H1 (cell line): Measurements from ENCODE around the gene MAN2A1. TPM values are rescaled to one million over a fixed set of nuclear protein-coding genes. Genes with fewer than 3 reads are reported as not detected.

Experiments
- CTCF ChIA-PET: fragments of 300-600 bp; sonication (Branson Sonifier 250); formaldehyde crosslinking; loops from one replicate; lab custom pipeline; 2021; ENCODE audit not compliant: partially characterized antibody; lab: Charles Lee
- POLR2A ChIA-PET: fragments of 300-600 bp; sonication (Branson Sonifier 250); formaldehyde crosslinking; loops from one replicate; lab custom pipeline; 2021; ENCODE audit warnings: inconsistent platforms; ENCODE audit not compliant: partially characterized antibody; lab: Charles Lee
- DNase-seq, 2 experiments: peaks; one replicate each; pipeline versions ENCODE4 v3.0.0 to v3.0.0-alpha.2; 2010 to 2022; ENCODE audit warnings: low spot score in 2 of 2, low read depth in 1 of 2, mixed read lengths in 1 of 2
- FAIRE-seq: peaks from 2 replicates; lab custom pipeline; 2011; peaks lifted over from hg19 to GRCh38; lab: Jason Lieb, UNC
- H2AFZ ChIP-seq: 2 replicates; pipeline ENCODE4 v1.8.1; 2012; ENCODE audit warnings: low read length, inconsistent platforms
- H2AK5ac ChIP-seq: 2 replicates; pipeline ENCODE4 v1.6.1; 2013; ENCODE audit warnings: low read depth, low read length
- H2BK120ac ChIP-seq: replicated peaks from 2 replicates; pipeline ENCODE3; 2013; ENCODE audit warnings: low read depth, low read length, inconsistent platforms
- H2BK12ac ChIP-seq: 2 replicates; pipeline ENCODE4 v1.6.1; 2013; ENCODE audit warnings: low read depth, low read length
- H2BK15ac ChIP-seq: 2 replicates; pipeline ENCODE4 v1.6.1; 2013; ENCODE audit warnings: low read length
- H2BK20ac ChIP-seq: 2 replicates; pipeline ENCODE4 v1.6.1; 2013; ENCODE audit warnings: low read length
- H2BK5ac ChIP-seq: 2 replicates; pipeline ENCODE4 v1.6.1; 2013; ENCODE audit warnings: low read depth, low read length
- H3K14ac ChIP-seq: 2 replicates; pipeline ENCODE4 v1.6.1; 2013; ENCODE audit warnings: inconsistent platforms; ENCODE audit not compliant: insufficient read length
- H3K18ac ChIP-seq: 2 replicates; pipeline ENCODE4 v1.6.1; 2013; ENCODE audit warnings: low read length; ENCODE audit errors: extremely low read depth
- H3K23ac ChIP-seq: 2 replicates; pipeline ENCODE4 v1.6.1; 2013; ENCODE audit warnings: inconsistent platforms; ENCODE audit not compliant: insufficient read length
- H3K23me2 ChIP-seq: 2 replicates; pipeline ENCODE4 v1.6.1; 2013; ENCODE audit warnings: low read depth, low read length
- H3K27ac ChIP-seq: 2 replicates; pipeline ENCODE4 v1.6.1; 2011; ENCODE audit warnings: low read depth, low read length, inconsistent platforms
- H3K27me3 ChIP-seq, 4 experiments: replicated peaks in 1 of 4; 1 replicate in 1 of 4; 2 replicates in 3 of 4; pipeline versions ENCODE4 v1.6.1 to v1.8.1; 2011 to 2013; ENCODE audit warnings: low read length in 3 of 4, mild to moderate bottlenecking in 3 of 4, inconsistent platforms in 2 of 4, mixed read lengths in 2 of 4, moderate library complexity in 1 of 4; ENCODE audit not compliant: control insufficient read depth in 3 of 4, insufficient read depth in 3 of 4; ENCODE audit errors: extremely low read depth in 1 of 4
- H3K36me3 ChIP-seq, 4 experiments: 2 replicates each; pipeline versions ENCODE4 v1.6.1 to v1.8.1; 2011 to 2013; ENCODE audit warnings: mild to moderate bottlenecking in 4 of 4, low read length in 3 of 4, moderate library complexity in 2 of 4, control low read depth in 1 of 4, inconsistent platforms in 1 of 4; ENCODE audit not compliant: insufficient read depth in 4 of 4, control insufficient read depth in 2 of 4
- H3K4ac ChIP-seq: replicated peaks from 2 replicates; pipeline ENCODE3; 2013; ENCODE audit warnings: low read length, low read depth, mixed read lengths, inconsistent platforms; ENCODE audit not compliant: insufficient read length
- H3K4me1 ChIP-seq, 4 experiments: replicated peaks in 1 of 4; 1 replicate in 1 of 4; 2 replicates in 3 of 4; pipeline versions ENCODE4 v1.6.1 to v1.8.1; 2011 to 2013; ENCODE audit warnings: low read length in 3 of 4, inconsistent platforms in 2 of 4, mixed read lengths in 1 of 4; ENCODE audit not compliant: insufficient read depth in 4 of 4, control insufficient read depth in 3 of 4
- H3K4me2 ChIP-seq, 2 experiments: 2 replicates each; pipeline versions ENCODE4 v1.6.1 to v1.8.1; 2011 to 2013; ENCODE audit warnings: low read depth in 2 of 2, low read length in 2 of 2, control low read depth in 1 of 2, inconsistent platforms in 1 of 2, mild to moderate bottlenecking in 1 of 2; ENCODE audit not compliant: insufficient read depth in 1 of 2
- H3K4me3 ChIP-seq, 4 experiments: fragments of 200-600, 300-600 bp in 1 of 4; sonication (generic), shearing (Covaris generic), sonication (Bioruptor Twin) in 1 of 4; 2 replicates each; pipeline versions ENCODE4 v1.5.1 to v1.8.1; 2011 to 2016; ENCODE audit warnings: low read length in 4 of 4, low read depth in 3 of 4, control low read depth in 2 of 4, inconsistent platforms in 2 of 4, mild to moderate bottlenecking in 2 of 4, mixed read lengths in 1 of 4, moderate library complexity in 1 of 4; ENCODE audit not compliant: insufficient read depth in 2 of 4; ENCODE audit errors: extremely low read depth in 1 of 4
- H3K56ac ChIP-seq: replicated peaks from 2 replicates; pipeline ENCODE3; 2013; ENCODE audit warnings: low read depth, mild to moderate bottlenecking, mixed read lengths, low read length, inconsistent platforms; ENCODE audit not compliant: insufficient read length
- H3K79me1 ChIP-seq: 2 replicates; pipeline ENCODE4 v1.6.1; 2013; ENCODE audit warnings: low read depth, low read length, control low read depth
- H3K79me2 ChIP-seq, 2 experiments: 2 replicates each; pipeline versions ENCODE4 v1.6.1 to v1.8.1; 2012 to 2013; ENCODE audit warnings: low read length in 2 of 2, mild to moderate bottlenecking in 2 of 2, inconsistent platforms in 1 of 2; ENCODE audit not compliant: insufficient read depth in 2 of 2, control insufficient read depth in 1 of 2
- H3K9ac ChIP-seq, 4 experiments: replicated peaks in 1 of 4; 1 replicate in 1 of 4; 2 replicates in 3 of 4; pipeline versions ENCODE4 v1.6.1 to v1.8.1; 2011 to 2013; ENCODE audit warnings: low read depth in 3 of 4, low read length in 3 of 4, control low read depth in 2 of 4, mild to moderate bottlenecking in 2 of 4, moderate library complexity in 2 of 4, inconsistent platforms in 1 of 4; ENCODE audit errors: extremely low read depth in 1 of 4
- H3K9me3 ChIP-seq, 2 experiments: 2 replicates each; pipeline versions ENCODE4 v1.6.1 to v1.8.1; 2012 to 2013; ENCODE audit warnings: mild to moderate bottlenecking in 2 of 2, moderate library complexity in 2 of 2, control low read depth in 1 of 2, inconsistent platforms in 1 of 2, low read depth in 1 of 2, low read length in 1 of 2, mixed read lengths in 1 of 2; ENCODE audit not compliant: insufficient read depth in 2 of 2
- H4K20me1 ChIP-seq, 2 experiments: replicated peaks in 1 of 2; 2 replicates each; pipeline versions ENCODE3 to v1.8.1; 2011 to 2013; ENCODE audit warnings: inconsistent platforms in 2 of 2, low read length in 2 of 2, mild to moderate bottlenecking in 1 of 2; ENCODE audit not compliant: insufficient read depth in 2 of 2, control insufficient read depth in 1 of 2
- H4K5ac ChIP-seq: 2 replicates; pipeline ENCODE4 v1.6.1; 2013; ENCODE audit warnings: low read length, low read depth, mixed read lengths, inconsistent platforms; ENCODE audit not compliant: insufficient read length
- H4K8ac ChIP-seq: 2 replicates; pipeline ENCODE4 v1.8.0; 2013; ENCODE audit warnings: mild to moderate bottlenecking, moderate library complexity, low read length, inconsistent platforms; ENCODE audit not compliant: insufficient read depth; ENCODE audit errors: extremely low read depth
- H4K91ac ChIP-seq: replicated peaks from 2 replicates; pipeline ENCODE3; 2013; ENCODE audit warnings: low read length, mixed read lengths, inconsistent platforms; ENCODE audit not compliant: insufficient read length
- ATF2 ChIP-seq: IDR thresholded peaks from 2 replicates; pipeline ENCODE4 v1.6.1; 2012; ENCODE audit warnings: low read length, inconsistent platforms
- BACH1 ChIP-seq: IDR thresholded peaks from 2 replicates; pipeline ENCODE4 v1.6.1; 2012; ENCODE audit warnings: low read length, improper control_type of control experiment
- BRCA1 ChIP-seq: IDR thresholded peaks from 2 replicates; pipeline ENCODE4 v1.6.1; 2012; ENCODE audit warnings: low read depth, low read length, improper control_type of control experiment
- CHD1 ChIP-seq: IDR thresholded peaks from 2 replicates; pipeline ENCODE4 v1.6.1; 2012; ENCODE audit warnings: low read depth, low read length, improper control_type of control experiment
- GABPA ChIP-seq: IDR thresholded peaks from 2 replicates; pipeline ENCODE4 v1.6.1; 2011; ENCODE audit warnings: mild to moderate bottlenecking, low read length, moderate library complexity, borderline replicate concordance; ENCODE audit not compliant: insufficient read depth
- RAD21 ChIP-seq, 2 experiments: IDR thresholded peaks in 1 of 2; conservative IDR thresholded peaks in 1 of 2; 2 replicates each; pipeline ENCODE4 v1.6.1; 2011; ENCODE audit warnings: low read depth in 2 of 2, low read length in 2 of 2, improper control_type of control experiment in 1 of 2, inconsistent platforms in 1 of 2, mild to moderate bottlenecking in 1 of 2, moderate library complexity in 1 of 2
- SRF ChIP-seq: IDR thresholded peaks from 2 replicates; pipeline ENCODE4 v1.6.1; 2011; ENCODE audit warnings: mild to moderate bottlenecking, low read depth, low read length, moderate library complexity
- TBP ChIP-seq: IDR thresholded peaks from 2 replicates; pipeline ENCODE4 v1.6.1; 2011; ENCODE audit warnings: low read depth, low read length, improper control_type of control experiment
- USF2 ChIP-seq: IDR thresholded peaks from 2 replicates; pipeline ENCODE4 v1.6.1; 2011; ENCODE audit warnings: low read length, improper control_type of control experiment
- ZNF274 ChIP-seq: IDR thresholded peaks from 2 replicates; pipeline ENCODE4 v1.7.0; 2012; ENCODE audit warnings: low read length, borderline replicate concordance; ENCODE audit errors: extremely low read depth
- WGBS, 2 experiments: shearing (Covaris generic) in 1 of 2; methylation state at CpG; one replicate each; pipeline versions ENCODE4 v1.1.6 to v1.1.7; 2013 to 2015; ENCODE audit warnings: low lambda C conversion rate in 2 of 2, mixed read lengths in 2 of 2, inconsistent platforms in 1 of 2, low coverage in 1 of 2, missing lambda C conversion rate in 1 of 2; ENCODE audit not compliant: insufficient replicate concordance in 2 of 2, insufficient coverage in 1 of 2, insufficient read length in 1 of 2; ENCODE audit errors: extremely low coverage in 1 of 2, missing lambda C conversion rate in 1 of 2; 5-methylcytosine and 5-hydroxymethylcytosine counted together
- polyA plus RNA-seq, 7 experiments: library from polyadenylated mRNA; depleted of rRNA in 3 of 7; stranded (reverse) in 5 of 7; unstranded in 2 of 7; fragments of >200 nt in 5 of 7; fragments of 200-250 nt in 2 of 7; gene quantifications; 1 replicate in 5 of 7; 2 replicates in 1 of 7; 4 replicates in 1 of 7; pipeline versions ENCODE4 v1.2.1 to v1.2.3, GENCODE V29; 2011 to 2013; ENCODE audit warnings: missing spikeins in 2 of 7, mixed read lengths in 2 of 7
- total RNA-seq: library from RNA; stranded (reverse); fragmentation: NEBNext Ultra II Directional; extraction: Animal tissue kit (Norgen Biotek cat#: 25700); gene quantifications from 2 replicates; pipeline ENCODE4 v1.2.1, GENCODE V29; 2021

MAN2A1 gene
- total and polyA plus RNA-seq, 2 of the 8 experiments (the other 6 are each of a cell fraction or from before 2014, with no cell fraction given) = 29.1 to 102 TPM

- CTCF ChIA-PET = interaction anchor here (1.1 kb wide), 1 partner anchor 35 kb away, joined by 3 read pairs; no protein-coding TSS in a partner anchor
- no peak for FAIRE-seq
- H3K9ac ChIP-seq = no peak overlapping the region
- no peak overlapping the region for H2BK20ac ChIP-seq
- H4K91ac ChIP-seq = no peak overlapping the region
- no peak overlapping the region for H3K18ac ChIP-seq
- no peaks in the 10 kb centered on the region for H4K20me1 ChIP-seq
- POLR2A ChIA-PET = no interaction called here
- no peak overlapping the region for H3K27ac ChIP-seq
- no peaks in the 10 kb centered on the region for H3K27me3 ChIP-seq
- H3K23me2 ChIP-seq = no peaks in the 10 kb centered on the region
- H3K56ac ChIP-seq = no peak overlapping the region
- H2BK5ac ChIP-seq = no peak overlapping the region
- H2AFZ ChIP-seq = no peak overlapping the region
- H3K79me1 ChIP-seq = no peaks in the 10 kb centered on the region
- H3K9me3 ChIP-seq = no peaks in the 10 kb centered on the region
- no peak overlapping the region for H3K4me2 ChIP-seq
- no peaks in the 10 kb centered on the region for H3K36me3 ChIP-seq
- H3K4me3 ChIP-seq = no peak overlapping the region
- no peak overlapping the region for H2BK15ac ChIP-seq
- 85% methylated on average over 3 of the region's 3 CpGs; no CpG with 5 or more reads in 1 of the 2 experiments for WGBS, 2 experiments
- no peaks in the 10 kb centered on the region for H3K4me1 ChIP-seq
- no peak overlapping the region for H4K8ac ChIP-seq
- no peak for DNase-seq
- H3K23ac ChIP-seq = no peak overlapping the region
- no peak overlapping the region for H4K5ac ChIP-seq
- H2AK5ac ChIP-seq = no peak overlapping the region
- H3K79me2 ChIP-seq = no peaks in the 10 kb centered on the region
- H3K14ac ChIP-seq = no peak overlapping the region
- H2BK12ac ChIP-seq = no peak overlapping the region
- H2BK120ac ChIP-seq = no peak overlapping the region
- no peak overlapping the region for H3K4ac ChIP-seq
- no peak for TF ChIP-seq BACH1
- no peak for TF ChIP-seq RAD21 (IDR thresholded peaks at IDR 0.05 in 1 of 2, conservative IDR thresholded peaks at IDR 0.05 in 1 of 2; ENCODE audit: low read depth in 2 of 2, low read length in 2 of 2)
- no peak for TF ChIP-seq SRF
- TF ChIP-seq ATF2 = no peak
- no peak for TF ChIP-seq CHD1
- no peak for TF ChIP-seq USF2
- TF ChIP-seq ZNF274 = no peak
- TF ChIP-seq GABPA = no peak
- TF ChIP-seq BRCA1 = no peak
- TF ChIP-seq TBP = no peak
Observed at GRCh38 chr5:109653561-109654239, 36.0 kb upstream of the MAN2A1 start.
